GM23248 (cell line): Measurements from ENCODE around the gene ANO2. TPM values are rescaled to one million over a fixed set of nuclear protein-coding genes. Genes with fewer than 3 reads are reported as not detected.

Experiments
- DNase-seq: peaks from one replicate; pipeline ENCODE4 v3.0.0-alpha.2; 2015
- H2AFZ ChIP-seq: fragments of 200-600 bp; sonication (generic); 2 replicates; pipeline ENCODE4 v1.6.1; 2016; ENCODE audit warnings: antibody characterized with exemption
- H3F3A ChIP-seq: fragments of 200-600 bp; sonication (generic); 2 replicates; pipeline ENCODE4 v1.6.1; 2016; ENCODE audit warnings: mild to moderate bottlenecking, antibody characterized with exemption, mixed run types; ENCODE audit not compliant: insufficient read depth
- H3K27ac ChIP-seq: fragments of 200-600 bp; sonication (generic); 2 replicates; pipeline ENCODE4 v1.5.1; 2016; ENCODE audit warnings: mild to moderate bottlenecking
- H3K27me3 ChIP-seq: fragments of 200-600 bp; sonication (generic); replicated peaks from 2 replicates; pipeline ENCODE4 v1.6.1; 2016; ENCODE audit warnings: mild to moderate bottlenecking; ENCODE audit not compliant: insufficient read depth
- H3K36me3 ChIP-seq: fragments of 200-600 bp; sonication (generic); 2 replicates; pipeline ENCODE4 v1.6.1; 2016; ENCODE audit warnings: low read depth, mild to moderate bottlenecking
- H3K4me1 ChIP-seq: fragments of 200-600 bp; sonication (generic); 2 replicates; pipeline ENCODE4 v1.6.1; 2016; ENCODE audit warnings: mild to moderate bottlenecking; ENCODE audit not compliant: insufficient read depth
- H3K4me2 ChIP-seq: fragments of 200-600 bp; sonication (generic); one replicate; pipeline ENCODE4 v1.6.1; 2016; ENCODE audit warnings: mild to moderate bottlenecking; ENCODE audit not compliant: unreplicated experiment
- H3K4me3 ChIP-seq: fragments of 200-600 bp; sonication (generic); 2 replicates; pipeline ENCODE4 v1.5.1; 2016; ENCODE audit warnings: mild to moderate bottlenecking
- H3K79me2 ChIP-seq: fragments of 200-600 bp; sonication (generic); 2 replicates; pipeline ENCODE4 v1.6.1; 2016; ENCODE audit warnings: mild to moderate bottlenecking; ENCODE audit not compliant: insufficient read depth
- H3K9ac ChIP-seq: fragments of 200-600 bp; sonication (generic); 2 replicates; pipeline ENCODE4 v1.6.1; 2016; ENCODE audit warnings: mild to moderate bottlenecking
- H3K9me2 ChIP-seq: fragments of 200-600 bp; sonication (generic); 2 replicates; pipeline ENCODE4 v1.6.1; 2016; ENCODE audit warnings: mixed run types, mild to moderate bottlenecking, moderate library complexity; ENCODE audit not compliant: insufficient read depth
- H3K9me3 ChIP-seq: fragments of 200-600 bp; sonication (generic); one replicate; pipeline ENCODE4 v1.6.1; 2017; ENCODE audit warnings: low read depth
- H4K20me1 ChIP-seq: fragments of 200-600 bp; sonication (generic); 2 replicates; pipeline ENCODE4 v1.6.0; 2016; ENCODE audit not compliant: insufficient read depth
- EZH2 ChIP-seq: fragments of 200-600 bp; sonication (generic); IDR thresholded peaks from 2 replicates; pipeline ENCODE4 v1.6.1; 2018; ENCODE audit warnings: antibody characterized with exemption, mild to moderate bottlenecking; ENCODE audit not compliant: insufficient read depth, poor library complexity, severe bottlenecking
- EZH2phosphoT487 ChIP-seq: fragments of 200-600 bp; sonication (generic); IDR thresholded peaks from 2 replicates; pipeline ENCODE4 v1.6.1; 2018; ENCODE audit warnings: antibody characterized with exemption, moderate library complexity, mild to moderate bottlenecking, low read depth; ENCODE audit not compliant: insufficient read depth
- WGBS, 2 experiments: methylation state at CpG; one replicate each; pipeline ENCODE4 v1.1.6; 2015 to 2017; ENCODE audit warnings: low lambda C conversion rate in 2 of 2, low coverage in 1 of 2; ENCODE audit errors: missing lambda C conversion rate in 2 of 2; 5-methylcytosine and 5-hydroxymethylcytosine counted together
- in situ Hi-C: fragments of 300-500 bp; cut with MboI; formaldehyde crosslinking; loops from 2 replicates; pipeline ENCODE4 v1.15.0; 2020
- polyA plus RNA-seq: library from polyadenylated mRNA; unstranded; fragments of >200 nt; fragmentation: Nextera tagmentation; extraction: Ambion mirVana; gene quantifications from 2 replicates; pipeline ENCODE4 v1.2.1, GENCODE V29; 2016
- total RNA-seq: library from RNA; depleted of rRNA; stranded (reverse); fragments of >200 nt; shearing (Covaris generic); gene quantifications from 2 replicates; pipeline ENCODE4 v1.2.3, GENCODE V29; 2014

ANO2 gene
- total and polyA plus RNA-seq, 2 experiments from 2014 or later: not detected

DNA sequence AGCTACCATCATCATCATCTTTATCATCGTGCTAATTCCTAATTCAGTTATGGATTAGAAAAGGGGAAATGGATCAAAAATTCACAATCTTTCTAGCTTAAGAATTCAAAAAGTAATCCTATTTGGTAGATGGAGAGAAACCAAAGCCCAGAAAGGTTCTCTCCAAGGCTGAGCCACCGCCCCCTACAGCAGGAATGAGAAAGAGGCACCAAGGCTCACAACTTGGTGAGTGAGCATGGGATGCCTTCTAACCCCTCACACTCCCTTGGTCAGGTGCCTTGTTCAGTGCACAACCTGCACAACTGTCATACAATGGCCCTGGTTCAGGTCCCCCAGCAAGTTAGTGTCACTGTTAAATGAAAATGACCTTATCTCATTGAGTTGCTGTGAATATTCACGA, 171.5 kb downstream of the ANO2 start:
- no peak for DNase-seq
- H3K4me1 ChIP-seq: no peaks in the 10 kb centered on the region
- no peaks in the 10 kb centered on the region for H4K20me1 ChIP-seq
- 2 to 12% methylated on average over 3 of the region's 3 CpGs for WGBS, 2 experiments
- H3F3A ChIP-seq: no peaks in the 10 kb centered on the region
- in situ Hi-C loops: no loop called here
- no peak for TF ChIP-seq EZH2phosphoT487
- TF ChIP-seq EZH2: no peak
- H3K4me3 ChIP-seq: no peak overlapping the region
- H3K4me2 ChIP-seq: no peak overlapping the region
- H3K9ac ChIP-seq: no peak overlapping the region
- H2AFZ ChIP-seq: no peak overlapping the region
- no peaks in the 10 kb centered on the region for H3K79me2 ChIP-seq
- H3K9me2 ChIP-seq: no peaks in the 10 kb centered on the region
- no peaks in the 10 kb centered on the region for H3K9me3 ChIP-seq
- H3K36me3 ChIP-seq: no peaks in the 10 kb centered on the region
- peaks cover 6% of the 10 kb centered on the region; the same call in 1 of the 2 replicates for H3K27me3 ChIP-seq
- H3K27ac ChIP-seq: no peak overlapping the region

DNA sequence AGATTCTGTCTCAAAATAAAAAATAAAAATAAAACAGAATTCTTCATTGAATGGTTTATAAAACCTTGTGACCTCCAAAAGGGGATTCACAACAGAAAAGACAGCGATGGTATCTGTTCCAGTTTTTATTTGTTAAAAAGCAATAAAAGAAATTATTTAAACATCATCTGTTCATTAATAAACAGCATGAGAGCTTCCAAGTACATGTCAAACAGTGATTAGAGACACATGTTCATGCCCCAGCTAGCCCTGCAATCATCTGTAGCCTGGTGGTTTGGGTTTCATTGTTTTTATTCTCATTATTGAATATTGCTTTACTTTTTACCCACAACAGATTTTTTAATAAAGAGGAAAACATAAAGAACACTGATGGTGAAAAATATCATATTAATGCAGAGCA, 173.3 kb downstream of the ANO2 start:
- in situ Hi-C loops: no loop called here
- DNase-seq: no peak
- WGBS, 2 experiments: 0% methylated on average over 1 of the region's 1 CpG

GRCh38 chr12:5770727-5771126, 174.3 kb downstream of the ANO2 start:
- Histone ChIP-seq H3K9ac (no peak overlapping the region), H3K36me3 (no peaks in the 10 kb centered on the region), H3K4me1 (no peaks in the 10 kb centered on the region), H2AFZ (no peak overlapping the region), H3K9me3 (no peaks in the 10 kb centered on the region), H3K27ac (no peak overlapping the region), H3F3A (no peaks in the 10 kb centered on the region), H3K4me3 (no peak overlapping the region), H4K20me1 (no peaks in the 10 kb centered on the region), H3K79me2 (no peaks in the 10 kb centered on the region), H3K27me3 (peaks cover 3% of the 10 kb centered on the region; the same call in 1 of the 2 replicates), H3K4me2 (no peak overlapping the region), H3K9me2 (no peaks in the 10 kb centered on the region)
- in situ Hi-C loops: no loop called here
- WGBS, 2 experiments: 25 to 38% methylated on average over 1 of the region's 1 CpG
- TF ChIP-seq EZH2phosphoT487 (no peak), EZH2 (no peak)
- no peak for DNase-seq

More for the DNA sequence above, 173.3 kb downstream of the ANO2 start:
- H3K27ac ChIP-seq: no peak overlapping the region
- H3K4me3 ChIP-seq: no peak overlapping the region
- H4K20me1 ChIP-seq: no peaks in the 10 kb centered on the region
- H3K9me3 ChIP-seq: no peaks in the 10 kb centered on the region
- H3K9ac ChIP-seq: no peak overlapping the region
- H3K4me2 ChIP-seq: no peak overlapping the region
- H3K27me3 ChIP-seq: peaks cover 3% of the 10 kb centered on the region; the same call in 1 of the 2 replicates
- no peaks in the 10 kb centered on the region for H3K9me2 ChIP-seq
- no peaks in the 10 kb centered on the region for H3K79me2 ChIP-seq
- no peaks in the 10 kb centered on the region for H3K36me3 ChIP-seq
- H3F3A ChIP-seq: no peaks in the 10 kb centered on the region
- TF ChIP-seq EZH2phosphoT487: no peak
- no peak for TF ChIP-seq EZH2
- no peak overlapping the region for H2AFZ ChIP-seq
- no peaks in the 10 kb centered on the region for H3K4me1 ChIP-seq

GRCh38 chr12:5768581-5769196, 176.4 kb downstream of the ANO2 start:
- in situ Hi-C loops: no loop called here

More at GRCh38 chr12:5768581-5769196, 176.4 kb downstream of the ANO2 start:
- Histone ChIP-seq H3K79me2 (no peaks in the 10 kb centered on the region), H3K4me2 (no peak overlapping the region), H2AFZ (no peak overlapping the region), H3F3A (no peaks in the 10 kb centered on the region), H3K4me1 (no peaks in the 10 kb centered on the region), H3K36me3 (no peaks in the 10 kb centered on the region), H3K9me2 (no peaks in the 10 kb centered on the region), H3K9me3 (no peaks in the 10 kb centered on the region), H4K20me1 (no peaks in the 10 kb centered on the region), H3K9ac (no peak overlapping the region), H3K27me3 (peaks cover 3% of the 10 kb centered on the region; the same call in 1 of the 2 replicates), H3K4me3 (no peak overlapping the region), H3K27ac (no peak overlapping the region)
- no peak for TF ChIP-seq EZH2phosphoT487
- TF ChIP-seq EZH2: no peak
- DNase-seq: no peak
- 13 to 15% methylated on average over 8 of the region's 8 CpGs for WGBS, 2 experiments
